K562 (cell line): ENCODE measurements around the gene MSN. TPM values are rescaled to one million over a fixed set of nuclear protein-coding genes. Genes with fewer than 3 reads are reported as not detected.

Experiments used
- ATAC-seq: fragments of 200-7000 bp; cut with Tn5 transposase; 3 replicates; pipeline ENCODE4 v1.9.1; 2020; ENCODE audit warnings: moderate library complexity
- BruUV-seq: library from RNA; stranded (reverse); fragments of 400-500 nt; replicated peaks from 2 replicates; lab custom pipeline; 2021; lab: Mats Ljungman, UMichigan
- CTCF ChIA-PET: fragments of 300-600 bp; formaldehyde crosslinking; extraction: SDS; loops from one replicate; lab custom pipeline; 2021; ENCODE audit warnings: low intra/inter-chr PET ratio; lab: Yijun Ruan, JAX
- POLR2A ChIA-PET: fragments of 300-600, 350-650 bp; sonication (Branson Sonifier 250); formaldehyde crosslinking; extraction: SDS; loops from one replicate; lab custom pipeline; 2021; ENCODE audit warnings: antibody characterized with exemption, inconsistent platforms; lab: Yijun Ruan, JAX
- DNase-seq, 4 experiments: peaks; one replicate each; pipeline versions ENCODE4 v3.0.0 to v3.0.0-alpha.2; 2011 to 2018; ENCODE audit warnings: low spot score in 3 of 4, mixed read lengths in 3 of 4; ENCODE audit errors: extremely low read depth in 1 of 4
- FAIRE-seq: peaks from 2 replicates; lab custom pipeline; 2011; peaks lifted over from hg19 to GRCh38; lab: Jason Lieb, UNC
- H2AFZ ChIP-seq: 2 replicates; pipeline ENCODE4 v1.6.0; 2011; ENCODE audit warnings: low read depth, low read length, control low read depth, inconsistent platforms
- H3K27ac ChIP-seq: fragments of 200-600 bp; 3 replicates; pipeline ENCODE4 v1.8.0; 2011; ENCODE audit warnings: low read depth, mild to moderate bottlenecking, control low read depth, inconsistent platforms, low read length, moderate library complexity, mixed read lengths; ENCODE audit errors: extremely low read depth
- H3K27me3 ChIP-seq, 2 experiments: fragments of 300-600 bp in 1 of 2; 2 replicates in 1 of 2; 3 replicates in 1 of 2; pipeline versions ENCODE4 v1.6.0 to v1.8.0; 2011; ENCODE audit warnings: inconsistent platforms in 2 of 2, low read length in 2 of 2, mild to moderate bottlenecking in 1 of 2, mixed read lengths in 1 of 2, moderate library complexity in 1 of 2; ENCODE audit not compliant: control insufficient read depth in 2 of 2, insufficient read depth in 2 of 2
- H3K36me3 ChIP-seq: fragments of 300-600 bp; 3 replicates; pipeline ENCODE4 v1.8.0; 2011; ENCODE audit warnings: mild to moderate bottlenecking, low read length, inconsistent platforms; ENCODE audit not compliant: control insufficient read depth, insufficient read depth
- H3K4me1 ChIP-seq, 2 experiments: fragments of 200-600 bp in 1 of 2; replicated peaks in 1 of 2; 2 replicates in 1 of 2; 3 replicates in 1 of 2; pipeline versions ENCODE4 v1.5.1 to v1.8.0; 2011; ENCODE audit warnings: inconsistent platforms in 2 of 2, low read length in 2 of 2, mild to moderate bottlenecking in 1 of 2, mixed read lengths in 1 of 2, moderate library complexity in 1 of 2; ENCODE audit not compliant: control insufficient read depth in 2 of 2, insufficient read depth in 2 of 2
- H3K4me2 ChIP-seq: 2 replicates; pipeline ENCODE4 v1.6.1; 2011; ENCODE audit warnings: low read length, control low read depth, inconsistent platforms, mixed read lengths; ENCODE audit not compliant: insufficient read depth
- H3K4me3 ChIP-seq: fragments of 200-600 bp; sonication (generic), shearing (Covaris generic); 2 replicates; pipeline ENCODE4 v1.5.1; 2016; ENCODE audit warnings: control low read depth, inconsistent platforms
- H3K79me2 ChIP-seq: fragments of 200-600 bp; 3 replicates; pipeline ENCODE4 v1.8.0; 2011; ENCODE audit warnings: low read length, inconsistent platforms; ENCODE audit not compliant: control insufficient read depth, insufficient read depth
- H3K9ac ChIP-seq, 2 experiments: 2 replicates each; pipeline versions ENCODE4 v1.6.0 to v1.6.1; 2011; ENCODE audit warnings: low read depth in 2 of 2, low read length in 2 of 2, control low read depth in 1 of 2, inconsistent platforms in 1 of 2, mild to moderate bottlenecking in 1 of 2, mixed read lengths in 1 of 2; ENCODE audit not compliant: insufficient read depth in 1 of 2
- H3K9me1 ChIP-seq: one replicate; pipeline ENCODE4 v1.6.0; 2011; ENCODE audit warnings: inconsistent platforms, mild to moderate bottlenecking, low read length, moderate library complexity; ENCODE audit not compliant: control insufficient read depth, insufficient read depth
- H3K9me3 ChIP-seq: replicated peaks from 2 replicates; pipeline ENCODE4 v1.5.1; 2011; ENCODE audit warnings: low read depth, low read length, inconsistent platforms; ENCODE audit not compliant: control insufficient read depth, insufficient read depth
- H4K20me1 ChIP-seq: replicated peaks from 2 replicates; pipeline ENCODE4 v1.6.1; 2011; ENCODE audit warnings: low read length, inconsistent platforms, mixed read lengths; ENCODE audit not compliant: control insufficient read depth, insufficient read depth
- U2AF2 ChIP-seq: fragments of 200-400 bp; formaldehyde crosslinking; optimal IDR thresholded peaks from 2 replicates; pipeline ENCODE3; 2017; ENCODE audit warnings: low read depth, mild to moderate bottlenecking, low read length
- ZKSCAN1 ChIP-seq: fragments of 150-350 bp; IDR thresholded peaks from 2 replicates; pipeline ENCODE4 v1.6.1; 2016; ENCODE audit warnings: low read depth, low read length
- WGBS: fragments of 100-300 bp; shearing (Covaris generic); methylation state at CpG from one replicate; pipeline ENCODE4 v1.1.6; 2016; ENCODE audit warnings: low coverage, mixed read lengths; ENCODE audit not compliant: insufficient coverage; ENCODE audit errors: missing lambda C conversion rate; 5-methylcytosine and 5-hydroxymethylcytosine counted together
- in situ Hi-C: fragments of 300-500 bp; cut with MboI; formaldehyde crosslinking; loops from 4 replicates; pipeline ENCODE4 v1.15.0; 2018; ENCODE audit warnings: inconsistent platforms, mixed read lengths
- intact Hi-C: fragments of 100-400 bp; cut with micrococcal nuclease; formaldehyde crosslinking; loops from 2 replicates; pipeline ENCODE4 v1.14.2; 2022
- polyA plus RNA-seq, 8 experiments: library from polyadenylated mRNA; depleted of rRNA in 4 of 8; stranded (reverse) in 5 of 8; unstranded in 3 of 8; fragments of >200 nt; fragmentation: Nextera tagmentation in 2 of 8; fragmentation: Illumina TruSeq in 1 of 8; extraction: Ambion mirVana in 2 of 8; extraction: Trizol in 1 of 8; gene quantifications; 2 replicates each; pipeline versions ENCODE4 v1.2.1 to v1.2.3, GENCODE V29; 2011 to 2014; ENCODE audit warnings: inconsistent platforms in 1 of 8, missing spikeins in 1 of 8
- total RNA-seq, 7 experiments: library from RNA; depleted of rRNA in 6 of 7; stranded (reverse); fragments of >200 nt in 6 of 7; fragmentation: Illumina TruSeq in 2 of 7; extraction: Trizol in 2 of 7; gene quantifications; 2 replicates each; pipeline versions ENCODE4 v1.2.1 to v1.2.3, GENCODE V29; 2011 to 2021; ENCODE audit warnings: low replicate concordance in 1 of 7
- TF ChIP-seq, protein P1 (sequence below), 2 experiments: fragments of 450-650 bp; IDR thresholded peaks; 2 replicates each; pipeline ENCODE4 v1.6.1; 2016; ENCODE audit warnings: mild to moderate bottlenecking in 2 of 2, borderline replicate concordance in 1 of 2, low read depth in 1 of 2, moderate library complexity in 1 of 2

Gene MSN
- total and polyA plus RNA-seq, 9 of the 15 experiments (the other 6 are each of a cell fraction or from before 2014, with no cell fraction given) = 128 to 486 (median 237) TPM

DNA sequence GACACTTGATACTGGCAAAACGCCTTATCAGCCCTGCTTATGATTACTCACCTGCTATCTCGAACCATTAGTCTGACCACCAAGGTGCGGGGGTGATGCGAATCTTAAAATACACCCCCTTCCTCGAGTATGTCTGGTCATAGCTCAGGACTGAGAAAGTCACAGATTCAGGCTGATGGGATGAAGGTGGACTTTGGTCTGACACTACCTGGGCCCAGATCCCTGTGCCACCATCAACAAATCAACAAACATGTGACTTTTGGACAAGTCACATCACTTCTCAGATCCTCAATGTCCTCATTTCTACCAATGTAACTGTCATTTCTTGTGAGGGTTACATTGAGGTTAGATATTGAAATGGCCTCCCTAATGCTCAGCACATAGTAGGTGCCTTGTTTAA is 9.8 kb upstream of the MSN start:
- POLR2A ChIA-PET = interaction anchor here (1.3 kb wide), 1 partner anchor 9 kb away, joined by 4 read pairs; the partner anchor contains the start of gene MSN
- no peak for TF ChIP-seq U2AF2
- TF ChIP-seq, protein P1, sequence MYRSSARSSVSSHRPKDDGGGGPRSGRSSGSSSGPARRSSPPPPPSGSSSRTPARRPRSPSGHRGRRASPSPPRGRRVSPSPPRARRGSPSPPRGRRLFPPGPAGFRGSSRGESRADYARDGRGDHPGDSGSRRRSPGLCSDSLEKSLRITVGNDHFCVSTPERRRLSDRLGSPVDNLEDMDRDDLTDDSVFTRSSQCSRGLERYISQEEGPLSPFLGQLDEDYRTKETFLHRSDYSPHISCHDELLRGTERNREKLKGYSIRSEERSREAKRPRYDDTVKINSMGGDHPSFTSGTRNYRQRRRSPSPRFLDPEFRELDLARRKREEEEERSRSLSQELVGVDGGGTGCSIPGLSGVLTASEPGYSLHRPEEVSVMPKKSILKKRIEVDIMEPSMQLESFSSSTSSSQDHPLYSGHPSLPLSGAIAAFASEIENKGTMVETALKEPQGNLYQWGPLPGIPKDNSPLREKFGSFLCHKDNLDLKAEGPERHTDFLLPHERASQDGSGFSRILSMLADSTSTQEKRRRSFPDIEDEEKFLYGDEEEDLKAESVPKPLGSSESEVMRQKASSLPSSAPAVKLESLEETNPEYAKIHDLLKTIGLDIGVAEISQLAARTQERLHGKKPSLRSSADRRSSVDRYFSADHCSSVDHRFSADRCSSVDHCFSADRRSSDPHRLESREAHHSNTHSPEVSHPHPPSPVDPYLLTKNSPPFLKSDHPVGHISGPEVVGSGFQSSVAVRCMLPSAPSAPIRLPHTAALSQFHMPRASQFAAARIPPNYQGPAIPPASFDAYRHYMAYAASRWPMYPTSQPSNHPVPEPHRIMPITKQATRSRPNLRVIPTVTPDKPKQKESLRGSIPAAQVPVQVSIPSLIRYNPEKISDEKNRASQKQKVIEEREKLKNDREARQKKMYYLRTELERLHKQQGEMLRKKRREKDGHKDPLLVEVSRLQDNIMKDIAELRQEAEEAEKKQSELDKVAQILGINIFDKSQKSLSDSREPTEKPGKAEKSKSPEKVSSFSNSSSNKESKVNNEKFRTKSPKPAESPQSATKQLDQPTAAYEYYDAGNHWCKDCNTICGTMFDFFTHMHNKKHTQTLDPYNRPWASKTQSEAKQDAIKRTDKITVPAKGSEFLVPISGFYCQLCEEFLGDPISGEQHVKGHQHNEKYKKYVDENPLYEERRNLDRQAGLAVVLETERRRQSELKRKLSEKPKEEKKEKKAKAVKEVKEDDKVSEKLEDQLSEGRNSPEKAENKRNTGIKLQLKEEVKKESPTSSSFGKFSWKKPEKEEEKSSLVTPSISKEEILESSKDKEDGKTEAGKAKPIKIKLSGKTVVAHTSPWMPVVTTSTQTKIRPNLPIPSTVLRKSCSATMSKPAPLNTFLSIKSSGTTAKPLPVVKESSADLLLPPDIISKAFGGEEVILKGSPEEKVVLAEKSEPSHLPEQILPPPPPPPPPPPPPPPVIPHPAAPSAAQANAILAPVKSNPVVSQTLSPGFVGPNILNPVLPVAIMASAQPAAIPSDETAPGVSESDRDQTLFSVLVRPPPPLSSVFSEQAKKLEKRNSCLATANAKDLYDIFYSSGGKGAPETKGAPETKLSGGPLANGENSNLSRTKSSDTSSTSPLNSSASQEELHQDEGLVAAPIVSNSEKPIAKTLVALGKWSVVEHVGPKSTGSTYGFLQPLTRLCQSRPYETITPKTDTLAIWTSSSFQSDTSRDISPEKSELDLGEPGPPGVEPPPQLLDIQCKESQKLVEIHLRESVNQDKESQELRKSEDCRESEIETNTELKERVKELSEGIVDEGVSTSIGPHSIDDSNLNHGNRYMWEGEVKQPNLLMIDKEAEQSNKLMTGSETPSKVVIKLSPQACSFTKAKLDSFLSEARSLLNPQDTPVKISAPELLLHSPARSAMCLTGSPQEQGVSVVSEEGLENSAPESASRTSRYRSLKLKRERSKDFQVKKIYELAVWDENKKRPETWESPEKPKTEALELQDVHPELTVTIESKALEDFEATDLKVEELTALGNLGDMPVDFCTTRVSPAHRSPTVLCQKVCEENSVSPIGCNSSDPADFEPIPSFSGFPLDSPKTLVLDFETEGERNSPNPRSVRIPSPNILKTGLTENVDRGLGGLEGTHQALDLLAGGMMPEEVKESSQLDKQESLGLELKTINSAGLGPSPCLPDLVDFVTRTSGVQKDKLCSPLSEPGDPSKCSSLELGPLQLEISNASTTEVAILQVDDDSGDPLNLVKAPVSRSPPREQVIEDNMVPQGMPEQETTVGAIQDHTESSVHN (IDR thresholded peaks at IDR 0.05; ENCODE audit: borderline replicate concordance in 1 of 2, low read depth in 1 of 2) = no peak
- peak; percentile 83 for TF ChIP-seq ZKSCAN1
- TF ChIP-seq, all 486 proteins: peak for 1
- Histone ChIP-seq H2AFZ (no peak overlapping the region), H3K9me1 (no peaks in the 10 kb centered on the region), H4K20me1 (no peaks in the 10 kb centered on the region), H3K27me3 (no peaks in the 10 kb centered on the region), H3K36me3 (no peaks in the 10 kb centered on the region), H3K4me2 (no peak overlapping the region), H3K79me2 (no peaks in the 10 kb centered on the region), H3K27ac (no peak overlapping the region), H3K9me3 (no peaks in the 10 kb centered on the region), H3K9ac (no peak overlapping the region), H3K4me3 (no peak overlapping the region), H3K4me1 (no peaks in the 10 kb centered on the region)
- no peak for DNase-seq
- in situ Hi-C loops = no loop called here
- intact Hi-C loops = no loop called here
- CTCF ChIA-PET = no interaction called here
- no peak for ATAC-seq
- FAIRE-seq = no peak
- BruUV-seq = no TSS peak
- WGBS = 0% methylated on average over 2 of the region's 5 CpGs
